H9 (cell line): Measurements from ENCODE around the gene SLC1A7. TPM values are rescaled to one million over a fixed set of nuclear protein-coding genes. Genes with fewer than 3 reads are reported as not detected.

Source experiments
- DNase-seq: peaks from one replicate; pipeline ENCODE4 v3.0.0-alpha.2; 2017
- H2AFZ ChIP-seq: one replicate; pipeline ENCODE4 v1.6.1; 2013; ENCODE audit warnings: mild to moderate bottlenecking, low read length, control low read depth, moderate library complexity
- H2AK5ac ChIP-seq: 2 replicates; pipeline ENCODE4 v1.6.1; 2013; ENCODE audit warnings: low read length, control low read depth, mixed read lengths; ENCODE audit not compliant: insufficient read length
- H2BK120ac ChIP-seq: one replicate; pipeline ENCODE4 v1.6.1; 2013; ENCODE audit warnings: low read depth, mild to moderate bottlenecking, low read length, control low read depth, inconsistent platforms; ENCODE audit not compliant: poor library complexity, severe bottlenecking
- H2BK12ac ChIP-seq: 2 replicates; pipeline ENCODE4 v1.6.1; 2013; ENCODE audit warnings: low read length, control low read depth, mixed read lengths, low read depth; ENCODE audit not compliant: insufficient read length
- H2BK15ac ChIP-seq: 2 replicates; pipeline ENCODE4 v1.6.1; 2013; ENCODE audit warnings: low read depth, low read length, control low read depth
- H2BK20ac ChIP-seq: one replicate; pipeline ENCODE4 v1.6.1; 2013; ENCODE audit warnings: low read depth, mild to moderate bottlenecking, low read length, control low read depth, inconsistent platforms; ENCODE audit not compliant: poor library complexity, severe bottlenecking
- H2BK5ac ChIP-seq: 2 replicates; pipeline ENCODE4 v1.6.1; 2013; ENCODE audit warnings: low read length, control low read depth, mixed read lengths; ENCODE audit not compliant: insufficient read length
- H3K14ac ChIP-seq: 2 replicates; pipeline ENCODE4 v1.6.1; 2013; ENCODE audit warnings: low read length, control low read depth; ENCODE audit not compliant: insufficient read depth
- H3K18ac ChIP-seq: 2 replicates; pipeline ENCODE4 v1.6.1; 2013; ENCODE audit warnings: low read depth, mild to moderate bottlenecking, mixed read lengths, low read length, control low read depth; ENCODE audit not compliant: insufficient read length
- H3K23ac ChIP-seq: 2 replicates; pipeline ENCODE4 v1.6.1; 2013; ENCODE audit warnings: low read length, control low read depth, mixed read lengths, low read depth; ENCODE audit not compliant: insufficient read length
- H3K23me2 ChIP-seq: 2 replicates; pipeline ENCODE4 v1.6.1; 2013; ENCODE audit warnings: low read depth, mild to moderate bottlenecking, mixed read lengths, low read length, control low read depth; ENCODE audit not compliant: insufficient read length, poor library complexity, severe bottlenecking
- H3K27ac ChIP-seq: 2 replicates; pipeline ENCODE4 v1.5.1; 2013; ENCODE audit warnings: low read length, control low read depth, mixed read lengths, low read depth; ENCODE audit not compliant: insufficient read length
- H3K27me3 ChIP-seq: 2 replicates; pipeline ENCODE4 v1.6.1; 2013; ENCODE audit warnings: low read length, control low read depth, inconsistent platforms; ENCODE audit not compliant: insufficient read depth
- H3K4ac ChIP-seq: 2 replicates; pipeline ENCODE4 v1.6.1; 2013; ENCODE audit warnings: low read depth, mild to moderate bottlenecking, control low read depth, inconsistent platforms, low read length, moderate library complexity
- H3K4me1 ChIP-seq: 2 replicates; pipeline ENCODE4 v1.6.1; 2013; ENCODE audit warnings: low read length, control low read depth, inconsistent platforms; ENCODE audit not compliant: insufficient read depth
- H3K4me2 ChIP-seq: 2 replicates; pipeline ENCODE4 v1.6.1; 2013; ENCODE audit warnings: low read length, control low read depth, mixed read lengths; ENCODE audit not compliant: insufficient read length, insufficient read depth
- H3K56ac ChIP-seq: 2 replicates; pipeline ENCODE4 v1.6.1; 2013; ENCODE audit warnings: low read depth, mild to moderate bottlenecking, mixed read lengths, low read length, control low read depth; ENCODE audit not compliant: insufficient read length
- H3K79me1 ChIP-seq: 2 replicates; pipeline ENCODE4 v1.6.1; 2013; ENCODE audit warnings: low read depth, mild to moderate bottlenecking, moderate library complexity, low read length, control low read depth, inconsistent platforms; ENCODE audit not compliant: insufficient read depth, poor library complexity, severe bottlenecking
- H3K79me2 ChIP-seq: 2 replicates; pipeline ENCODE4 v1.6.1; 2013; ENCODE audit warnings: low read length, control low read depth, inconsistent platforms; ENCODE audit not compliant: insufficient read depth
- H3K9ac ChIP-seq: 2 replicates; pipeline ENCODE4 v1.6.1; 2013; ENCODE audit warnings: low read length, control low read depth, mixed read lengths; ENCODE audit not compliant: insufficient read length; ENCODE audit errors: extremely low read depth
- H3K9me3 ChIP-seq: one replicate; pipeline ENCODE4 v1.6.1; 2013; ENCODE audit warnings: low read depth, low read length, inconsistent platforms; ENCODE audit not compliant: control insufficient read depth
- H3T11ph ChIP-seq: one replicate; pipeline ENCODE4 v1.6.1; 2013; ENCODE audit warnings: mild to moderate bottlenecking, low read length, control low read depth, inconsistent platforms
- H4K20me1 ChIP-seq: one replicate; pipeline ENCODE4 v1.6.1; 2013; ENCODE audit not compliant: control insufficient read depth, insufficient read length, insufficient read depth
- H4K5ac ChIP-seq: 2 replicates; pipeline ENCODE4 v1.6.1; 2013; ENCODE audit warnings: low read depth, mild to moderate bottlenecking, mixed read lengths, low read length, control low read depth; ENCODE audit not compliant: insufficient read length
- H4K8ac ChIP-seq: replicated peaks from 2 replicates; pipeline ENCODE4 v1.6.1; 2013; ENCODE audit warnings: low read length, control low read depth, mixed read lengths, low read depth; ENCODE audit not compliant: insufficient read length
- H4K91ac ChIP-seq: 2 replicates; pipeline ENCODE4 v1.6.1; 2013; ENCODE audit warnings: low read depth, mild to moderate bottlenecking, moderate library complexity, mixed read lengths, low read length, control low read depth; ENCODE audit not compliant: insufficient read length
- H3K27ac Mint-ChIP-seq, 3 experiments: 2 replicates in 2 of 3; 3 replicates in 1 of 3; pipeline ENCODE4 v1.8.0; 2020 to 2021; ENCODE audit warnings: mixed read lengths in 3 of 3, mild to moderate bottlenecking in 1 of 3, moderate library complexity in 1 of 3
- H3K27me3 Mint-ChIP-seq: 2 replicates; pipeline ENCODE4 v1.8.0; 2021; ENCODE audit warnings: low read depth, mild to moderate bottlenecking, moderate library complexity, mixed read lengths
- H3K36me3 Mint-ChIP-seq, 3 experiments: 2 replicates in 2 of 3; 3 replicates in 1 of 3; pipeline ENCODE4 v1.8.0; 2020 to 2021; ENCODE audit warnings: low read depth in 3 of 3, mixed read lengths in 3 of 3; ENCODE audit not compliant: insufficient read depth in 1 of 3
- H3K4me1 Mint-ChIP-seq, 2 experiments: 2 replicates each; pipeline ENCODE4 v1.8.0; 2020; ENCODE audit warnings: mixed read lengths in 2 of 2
- H3K4me3 Mint-ChIP-seq, 2 experiments: 2 replicates in 1 of 2; 3 replicates in 1 of 2; pipeline ENCODE4 v1.8.0; 2020 to 2021; ENCODE audit warnings: mild to moderate bottlenecking in 2 of 2, mixed read lengths in 2 of 2, moderate library complexity in 1 of 2
- H3K9me3 Mint-ChIP-seq, 2 experiments: 2 replicates in 1 of 2; 3 replicates in 1 of 2; pipeline ENCODE4 v1.8.0; 2020; ENCODE audit warnings: mild to moderate bottlenecking in 2 of 2, mixed read lengths in 2 of 2, moderate library complexity in 1 of 2
- WGBS: extraction: QIAGEN DNeasy Blood & Tissue Kit; methylation state at CpG from one replicate; pipeline ENCODE4 v1.1.7; 2013; ENCODE audit warnings: missing lambda C conversion rate, low lambda C conversion rate, mixed read lengths; ENCODE audit not compliant: insufficient read length; ENCODE audit errors: extremely low coverage; 5-methylcytosine and 5-hydroxymethylcytosine counted together
- total RNA-seq: library from RNA; stranded (reverse); gene quantifications from 2 replicates; pipeline ENCODE4 v1.2.1, GENCODE V29; 2021
- TF ChIP-seq, protein P1 (sequence below): fragments of 200-600 bp; sonication (generic); conservative IDR thresholded peaks from 3 replicates; pipeline ENCODE4 v1.8.0; 2021; ENCODE audit warnings: antibody characterized with exemption, mild to moderate bottlenecking

The SLC1A7 gene
- total RNA-seq, 1 experiment from 2014 or later, result not detected

DNA sequence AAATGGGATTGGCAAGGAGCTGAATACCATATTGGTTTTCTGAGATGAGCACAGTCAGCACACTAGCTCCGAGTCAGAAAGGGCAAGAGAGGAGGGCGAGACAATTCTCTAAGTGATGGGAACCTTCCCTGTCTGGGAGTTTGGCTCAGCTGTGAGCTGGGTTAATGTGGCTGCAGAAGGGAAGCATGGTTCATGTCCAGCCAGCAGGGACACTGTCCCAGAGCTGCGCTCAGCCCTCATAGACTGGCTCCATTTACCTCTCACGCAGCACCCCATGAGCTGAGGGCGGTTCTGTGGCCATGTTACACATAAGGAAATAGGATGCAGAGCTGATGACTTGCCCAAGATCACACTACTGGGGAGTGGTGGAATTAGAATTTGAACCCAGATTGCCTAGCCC is 38.5 kb upstream of the SLC1A7 start:
- Mint-ChIP-seq H3K4me3 (no peak overlapping the region), H3K27me3 (peaks cover 19% of the 10 kb centered on the region), H3K27ac (no peak overlapping the region), H3K9me3 (no peaks in the 10 kb centered on the region), H3K4me1 (peaks cover 2 to 9% of the 10 kb centered on the region in 2 experiments), H3K36me3 (no peaks in the 10 kb centered on the region)
- Histone ChIP-seq H3K79me1 (no peaks in the 10 kb centered on the region), H3T11ph (no peak overlapping the region), H4K20me1 (no peaks in the 10 kb centered on the region), H2BK120ac (no peak overlapping the region), H3K23me2 (no peaks in the 10 kb centered on the region), H3K14ac (no peak overlapping the region), H3K27me3 (no peaks in the 10 kb centered on the region), H3K4me2 (no peak overlapping the region), H2BK20ac (no peak overlapping the region), H2BK5ac (no peak overlapping the region), H4K91ac (no peak overlapping the region), H2AFZ (no peak overlapping the region), H3K56ac (no peak overlapping the region), H3K4me1 (no peaks in the 10 kb centered on the region), H4K5ac (no peak overlapping the region), H3K4ac (no peak overlapping the region), H3K9ac (no peak overlapping the region), H2BK12ac (no peak overlapping the region), H3K18ac (no peak overlapping the region), H2AK5ac (no peak overlapping the region), H3K23ac (no peak overlapping the region), H3K79me2 (no peaks in the 10 kb centered on the region), H4K8ac (no peak overlapping the region), H3K9me3 (no peaks in the 10 kb centered on the region), H2BK15ac (no peak overlapping the region), H3K27ac (no peak overlapping the region)
- TF ChIP-seq, protein P1, sequence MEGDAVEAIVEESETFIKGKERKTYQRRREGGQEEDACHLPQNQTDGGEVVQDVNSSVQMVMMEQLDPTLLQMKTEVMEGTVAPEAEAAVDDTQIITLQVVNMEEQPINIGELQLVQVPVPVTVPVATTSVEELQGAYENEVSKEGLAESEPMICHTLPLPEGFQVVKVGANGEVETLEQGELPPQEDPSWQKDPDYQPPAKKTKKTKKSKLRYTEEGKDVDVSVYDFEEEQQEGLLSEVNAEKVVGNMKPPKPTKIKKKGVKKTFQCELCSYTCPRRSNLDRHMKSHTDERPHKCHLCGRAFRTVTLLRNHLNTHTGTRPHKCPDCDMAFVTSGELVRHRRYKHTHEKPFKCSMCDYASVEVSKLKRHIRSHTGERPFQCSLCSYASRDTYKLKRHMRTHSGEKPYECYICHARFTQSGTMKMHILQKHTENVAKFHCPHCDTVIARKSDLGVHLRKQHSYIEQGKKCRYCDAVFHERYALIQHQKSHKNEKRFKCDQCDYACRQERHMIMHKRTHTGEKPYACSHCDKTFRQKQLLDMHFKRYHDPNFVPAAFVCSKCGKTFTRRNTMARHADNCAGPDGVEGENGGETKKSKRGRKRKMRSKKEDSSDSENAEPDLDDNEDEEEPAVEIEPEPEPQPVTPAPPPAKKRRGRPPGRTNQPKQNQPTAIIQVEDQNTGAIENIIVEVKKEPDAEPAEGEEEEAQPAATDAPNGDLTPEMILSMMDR, result no peak
- no peak for DNase-seq
- no CpG with 5 or more reads among the region's 5 CpGs for WGBS
